Measurements from ENCODE around the gene CHI3L1. TPM values are rescaled to one million over a fixed set of nuclear protein-coding genes. Genes with fewer than 3 reads are reported as not detected.

Gene CHI3L1
- total RNA-seq, 1 donor from 2014 or later = 85.1 TPM

GRCh38 chr1:203211812-203212211 lies 25.3 kb upstream of the CHI3L1 start:
- H3K36me3 ChIP-seq = no peaks in the 10 kb centered on the region
- ATAC-seq (no peak), DNase-seq (no peak)
- intact Hi-C loops (cut with DNase I) = no loop called here
- no peaks in the 10 kb centered on the region for H3K9me3 ChIP-seq
- no peaks in the 10 kb centered on the region for H3K27me3 ChIP-seq
- no peak overlapping the region for H3K4me3 ChIP-seq
- H3K27ac ChIP-seq = no peak overlapping the region
- TF ChIP-seq CTCF (IDR thresholded peaks at IDR 0.05) = no peak
- H3K4me1 ChIP-seq = peaks cover 9% of the 10 kb centered on the region

DNA sequence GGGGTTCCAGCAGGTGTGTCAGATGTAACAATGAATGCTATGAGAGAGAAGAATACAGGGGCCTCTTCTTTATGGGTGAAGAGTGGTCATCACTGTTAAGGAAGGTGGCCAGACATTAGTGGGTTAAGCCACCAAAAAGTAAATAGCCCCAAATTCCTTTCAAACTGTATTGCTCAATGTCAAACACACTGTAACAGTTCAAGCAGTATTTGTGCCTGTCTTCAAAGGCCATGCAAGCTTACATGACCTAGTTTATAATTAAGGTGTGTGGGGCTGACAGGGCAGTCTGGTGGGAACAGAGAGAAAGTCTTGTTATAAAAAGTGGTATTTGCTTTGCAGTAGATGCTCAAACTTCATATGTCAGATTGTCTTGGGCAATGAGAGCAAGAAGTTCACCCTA lies 24.5 kb upstream of the CHI3L1 start:
- ATAC-seq = peak; percentile 76
- intact Hi-C loops (cut with DNase I) = no loop called here
- no peaks in the 10 kb centered on the region for H3K36me3 ChIP-seq
- H3K4me3 ChIP-seq = no peak overlapping the region
- no peak for TF ChIP-seq CTCF (IDR thresholded peaks at IDR 0.05)
- H3K9me3 ChIP-seq = no peaks in the 10 kb centered on the region
- H3K27me3 ChIP-seq = no peaks in the 10 kb centered on the region
- no peak overlapping the region for H3K27ac ChIP-seq
- peaks cover 5% of the 10 kb centered on the region for H3K4me1 ChIP-seq
- DNase-seq = no peak

DNA sequence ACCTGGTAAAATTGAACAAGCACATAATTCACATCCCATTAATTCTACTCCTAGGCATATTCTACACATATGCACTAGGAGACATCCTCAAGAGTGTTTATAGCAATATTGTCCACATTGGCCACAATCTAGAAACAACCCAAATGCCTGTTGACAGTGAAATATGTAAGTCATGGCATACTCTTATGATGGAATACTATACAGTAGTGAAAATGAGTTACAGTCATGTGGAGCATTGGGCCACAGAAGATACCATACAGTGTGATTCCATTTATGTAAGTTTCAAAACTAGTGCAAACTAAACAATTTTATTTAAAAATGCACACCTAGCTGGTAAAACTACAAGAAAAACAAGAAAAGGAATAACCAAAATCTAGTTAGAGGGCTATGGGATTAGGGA lies 23.8 kb upstream of the CHI3L1 start:
- H3K4me3 ChIP-seq = no peak overlapping the region
- DNase-seq = no peak
- H3K9me3 ChIP-seq = no peaks in the 10 kb centered on the region
- H3K36me3 ChIP-seq = no peaks in the 10 kb centered on the region
- intact Hi-C loops (cut with DNase I) = no loop called here
- H3K27ac ChIP-seq = no peak overlapping the region
- no peaks in the 10 kb centered on the region for H3K27me3 ChIP-seq
- no peak for ATAC-seq
- no peaks in the 10 kb centered on the region for H3K4me1 ChIP-seq
- no peak for TF ChIP-seq CTCF (IDR thresholded peaks at IDR 0.05)

DNA sequence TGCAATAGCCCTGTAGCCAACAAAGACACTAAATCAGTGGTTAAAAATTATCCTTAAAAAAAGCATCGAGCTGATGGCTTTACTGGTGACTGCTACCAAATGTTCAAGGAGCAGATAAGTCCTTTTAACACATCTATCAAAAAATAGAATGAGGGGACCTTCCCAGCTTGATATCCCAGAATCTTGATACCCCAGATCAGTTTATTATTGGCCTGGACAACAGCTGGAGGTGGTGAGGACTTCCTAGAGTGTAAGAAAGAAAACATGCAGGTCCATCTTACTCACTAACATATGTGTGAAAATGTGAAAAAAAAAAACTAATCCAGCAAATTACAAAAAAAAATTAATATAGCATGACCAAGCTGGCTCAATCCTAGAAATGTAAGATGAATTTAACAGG lies 21.7 kb upstream of the CHI3L1 start:
- ATAC-seq = no peak

GRCh38 chr1:203207751-203208150 lies 21.2 kb upstream of the CHI3L1 start:
- intact Hi-C loops (cut with DNase I) = no loop called here
- DNase-seq (no peak), ATAC-seq (no peak)
- no peak overlapping the region for H3K27ac ChIP-seq
- no peak for TF ChIP-seq CTCF (IDR thresholded peaks at IDR 0.05)
- peaks cover 4% of the 10 kb centered on the region for H3K4me1 ChIP-seq
- no peaks in the 10 kb centered on the region for H3K36me3 ChIP-seq
- H3K27me3 ChIP-seq = no peaks in the 10 kb centered on the region
- H3K4me3 ChIP-seq = no peak overlapping the region
- H3K9me3 ChIP-seq = no peaks in the 10 kb centered on the region

More for the DNA sequence above, 21.7 kb upstream of the CHI3L1 start:
- intact Hi-C loops (cut with DNase I) = no loop called here
- no peak for TF ChIP-seq CTCF (IDR thresholded peaks at IDR 0.05)
- Histone ChIP-seq H3K9me3 (no peaks in the 10 kb centered on the region), H3K27ac (no peak overlapping the region), H3K4me1 (no peaks in the 10 kb centered on the region), H3K27me3 (no peaks in the 10 kb centered on the region), H3K36me3 (no peaks in the 10 kb centered on the region), H3K4me3 (no peak overlapping the region)
- DNase-seq = no peak

DNA sequence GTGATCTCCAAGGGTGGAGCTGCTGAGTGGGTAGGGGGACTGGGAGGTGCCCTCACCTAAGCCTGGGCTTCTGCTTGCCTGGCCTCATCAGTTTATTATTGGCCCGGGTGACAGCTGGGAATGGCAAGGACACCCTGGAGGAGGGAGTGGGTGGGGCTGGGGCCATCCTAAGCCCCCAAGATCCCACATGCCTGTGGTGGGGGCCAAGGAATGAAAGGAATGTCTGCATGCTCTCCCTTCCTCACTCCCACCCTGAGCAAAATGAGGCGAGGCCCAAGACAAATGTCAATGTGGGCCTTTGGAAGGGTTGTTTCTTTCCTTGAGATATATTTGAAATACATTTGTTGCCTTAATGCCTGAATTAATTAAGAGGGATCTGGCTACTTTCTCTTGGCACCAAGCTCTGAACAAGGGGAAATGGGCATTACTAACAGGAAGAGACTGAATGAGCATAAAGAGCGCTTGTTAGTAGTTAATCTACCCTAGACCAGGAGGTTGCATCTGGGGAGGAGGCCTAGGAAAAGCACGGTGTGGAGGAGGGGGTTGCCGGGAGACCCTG lies 19.7 kb upstream of the CHI3L1 start:
- TF ChIP-seq CTCF (IDR thresholded peaks at IDR 0.05) = no peak
- Histone ChIP-seq H3K27ac (no peak overlapping the region), H3K9me3 (no peaks in the 10 kb centered on the region), H3K4me3 (no peak overlapping the region), H3K27me3 (no peaks in the 10 kb centered on the region), H3K36me3 (no peaks in the 10 kb centered on the region), H3K4me1 (peaks cover 11% of the 10 kb centered on the region)
- ATAC-seq = no peak
- peak; percentile 23 for DNase-seq
- intact Hi-C loops (cut with DNase I) = no loop called here

Data from upper lobe of right lung (tissue), 1 donor.